Ectodermal cell (in vitro differentiated cells): ENCODE measurements around the gene KIF14.
"Not testable (repeated sequence)": the region's sequence is repeated elsewhere in the genome, so short reads cannot be mapped to it uniquely, and the experiment has no call there.

Experiments used
- H3K27ac ChIP-seq: 2 replicates; pipeline ENCODE4 v1.7.0; 2013; ENCODE audit warnings: mild to moderate bottlenecking, low read depth, low read length; ENCODE audit not compliant: insufficient read depth, poor library complexity, severe bottlenecking
- H3K27me3 ChIP-seq: 2 replicates; pipeline ENCODE4 v1.7.0; 2013; ENCODE audit warnings: mild to moderate bottlenecking, low read length; ENCODE audit not compliant: insufficient read depth, control insufficient read depth, poor library complexity, severe bottlenecking
- H3K36me3 ChIP-seq: one replicate; pipeline ENCODE4 v1.7.0; 2013; ENCODE audit warnings: low read length; ENCODE audit not compliant: control insufficient read depth, insufficient read depth
- H3K4me1 ChIP-seq: one replicate; pipeline ENCODE4 v1.7.0; 2013; ENCODE audit warnings: low read length; ENCODE audit not compliant: control insufficient read depth, insufficient read depth
- H3K4me3 ChIP-seq: 2 replicates; pipeline ENCODE4 v1.7.0; 2013; ENCODE audit warnings: low read depth, low read length, control low read depth; ENCODE audit not compliant: insufficient read depth
- H3K9me3 ChIP-seq: 2 replicates; pipeline ENCODE4 v1.7.0; 2013; ENCODE audit warnings: mild to moderate bottlenecking, low read length, moderate library complexity; ENCODE audit not compliant: control insufficient read depth
- WGBS, 2 experiments: methylation state at CpG; one replicate each; pipeline ENCODE4 v1.1.7; 2013; ENCODE audit warnings: missing lambda C conversion rate in 2 of 2; 5-methylcytosine and 5-hydroxymethylcytosine counted together

Gene KIF14

DNA sequence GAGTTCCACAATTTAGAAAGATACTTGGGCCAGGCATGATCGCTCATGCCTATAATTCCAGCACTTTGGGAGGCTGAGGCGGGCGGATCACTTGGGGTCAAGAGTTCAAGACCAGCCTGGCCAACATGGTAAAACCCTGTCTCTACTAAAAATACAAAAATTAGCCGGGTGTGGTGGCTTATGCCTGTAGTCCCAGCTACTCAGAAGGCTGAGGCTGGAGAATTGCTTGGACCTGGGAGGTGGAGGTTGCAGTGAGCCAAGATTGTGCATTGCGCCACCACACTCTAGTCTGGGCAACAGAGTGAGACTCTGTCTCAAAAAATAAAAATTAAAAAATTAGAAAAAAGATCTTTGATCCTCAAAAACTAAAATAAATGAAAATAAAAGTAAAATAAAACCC, 96.0 kb downstream of the KIF14 start:
- not testable (repeated sequence) for H3K27me3 ChIP-seq, H3K4me3 ChIP-seq, H3K36me3 ChIP-seq, H3K4me1 ChIP-seq, H3K9me3 ChIP-seq, H3K27ac ChIP-seq
- 89 to 92% methylated on average over 5 of the region's 5 CpGs for WGBS, 2 experiments

GRCh38 chr1:200524092-200524491, 96.5 kb downstream of the KIF14 start:
- H3K9me3 ChIP-seq = no peaks in the 10 kb centered on the region
- no peak overlapping the region for H3K4me3 ChIP-seq
- no peak overlapping the region for H3K27ac ChIP-seq
- WGBS, 2 experiments = 83 to 88% methylated on average over 2 of the region's 2 CpGs
- no peaks in the 10 kb centered on the region for H3K36me3 ChIP-seq
- no peaks in the 10 kb centered on the region for H3K27me3 ChIP-seq
- H3K4me1 ChIP-seq = peaks cover 3% of the 10 kb centered on the region

- Histone ChIP-seq H3K27ac (no peak overlapping the region), H3K4me1 (no peaks in the 10 kb centered on the region), H3K36me3 (no peaks in the 10 kb centered on the region), H3K27me3 (no peaks in the 10 kb centered on the region), H3K9me3 (no peaks in the 10 kb centered on the region), H3K4me3 (no peak overlapping the region)
- 94 to 97% methylated on average over 8 of the region's 8 CpGs for WGBS, 2 experiments
Observed at GRCh38 chr1:200520735-200521134, 99.8 kb downstream of the KIF14 start.

GRCh38 chr1:200518524-200518923, 102.0 kb downstream of the KIF14 start:
- WGBS, 2 experiments = 100% methylated on average over 1 of the region's 1 CpG
- H3K27me3 ChIP-seq = no peaks in the 10 kb centered on the region
- no peaks in the 10 kb centered on the region for H3K9me3 ChIP-seq
- no peak overlapping the region for H3K4me3 ChIP-seq
- H3K36me3 ChIP-seq = no peaks in the 10 kb centered on the region
- no peak overlapping the region for H3K27ac ChIP-seq
- H3K4me1 ChIP-seq = no peaks in the 10 kb centered on the region

DNA sequence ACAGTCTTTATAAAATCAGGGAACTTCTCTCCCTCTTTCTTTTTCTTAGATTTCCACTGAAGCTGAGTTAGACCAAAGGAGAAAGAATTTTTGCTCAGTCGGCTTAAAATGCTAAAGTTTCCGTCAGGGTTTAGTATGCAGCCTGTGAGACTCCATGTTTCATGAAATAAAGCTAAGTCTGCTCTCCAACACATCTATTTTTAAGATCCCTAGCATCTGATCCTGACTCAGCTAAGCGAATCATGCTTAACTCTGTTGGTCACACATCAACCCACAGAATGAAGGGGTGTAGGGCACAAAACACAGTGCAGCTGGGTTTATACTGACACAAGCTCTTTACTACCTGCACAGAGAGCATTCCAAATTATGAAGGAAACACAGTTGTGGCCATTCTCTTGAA, 108.4 kb downstream of the KIF14 start:
- no peaks in the 10 kb centered on the region for H3K9me3 ChIP-seq
- H3K4me1 ChIP-seq = no peaks in the 10 kb centered on the region
- 94 to 95% methylated on average over 3 of the region's 3 CpGs for WGBS, 2 experiments
- no peaks in the 10 kb centered on the region for H3K36me3 ChIP-seq
- H3K4me3 ChIP-seq = no peak overlapping the region
- no peaks in the 10 kb centered on the region for H3K27me3 ChIP-seq
- H3K27ac ChIP-seq = no peak overlapping the region

GRCh38 chr1:200510228-200510623, 110.3 kb downstream of the KIF14 start:
- Histone ChIP-seq H3K9me3 (no peaks in the 10 kb centered on the region), H3K36me3 (no peaks in the 10 kb centered on the region), H3K27ac (no peak overlapping the region), H3K4me3 (no peak overlapping the region), H3K4me1 (no peaks in the 10 kb centered on the region), H3K27me3 (no peaks in the 10 kb centered on the region)
- 38 to 43% methylated on average over 4 of the region's 4 CpGs for WGBS, 2 experiments

DNA sequence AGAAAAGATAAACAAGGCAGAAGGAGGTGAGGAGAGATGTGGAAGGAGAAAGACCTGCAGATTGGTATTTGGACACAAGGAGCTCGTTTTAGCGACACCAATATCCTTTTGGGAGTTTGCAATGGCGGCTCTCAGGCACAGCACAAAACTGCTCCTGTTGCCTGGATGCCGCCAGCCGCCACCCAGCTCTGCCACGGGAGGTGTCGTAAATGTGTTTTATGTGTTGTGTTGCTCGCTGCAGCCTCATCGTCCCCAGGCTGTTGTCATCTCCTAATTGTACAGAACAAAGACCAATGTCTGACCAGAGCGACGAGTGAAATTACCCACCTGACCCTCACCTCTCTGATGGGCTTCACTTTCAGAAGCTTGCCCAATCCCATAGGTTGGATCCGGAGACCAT, 114.1 kb downstream of the KIF14 start:
- no peaks in the 10 kb centered on the region for H3K9me3 ChIP-seq
- H3K27me3 ChIP-seq = no peaks in the 10 kb centered on the region
- H3K36me3 ChIP-seq = no peaks in the 10 kb centered on the region
- H3K4me1 ChIP-seq = no peaks in the 10 kb centered on the region
- H3K27ac ChIP-seq = no peak overlapping the region
- no peak overlapping the region for H3K4me3 ChIP-seq
- WGBS, 2 experiments = 89 to 94% methylated on average over 12 of the region's 12 CpGs

DNA sequence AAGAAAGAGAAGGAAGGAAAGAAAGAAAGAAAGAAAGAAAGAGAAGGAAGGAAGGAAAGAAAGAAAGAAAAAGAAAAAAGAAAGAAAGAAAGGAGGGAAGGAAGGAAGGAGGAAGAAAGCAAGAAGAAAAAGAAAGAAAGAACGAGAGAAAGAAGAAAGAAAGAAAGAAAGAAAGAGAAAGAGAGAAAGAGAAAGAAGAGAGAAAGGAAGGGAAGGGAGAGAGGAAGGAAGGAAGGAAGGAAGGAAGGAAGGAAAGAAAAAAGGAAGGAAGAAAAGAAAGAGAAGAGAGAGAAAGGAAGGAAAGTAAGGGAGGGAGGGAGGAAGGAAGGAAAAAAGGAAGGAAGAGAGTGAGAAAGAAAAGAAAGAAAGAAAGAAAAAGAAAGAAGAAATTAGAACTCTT, 115.3 kb downstream of the KIF14 start:
- Histone ChIP-seq H3K9me3 (no peaks in the 10 kb centered on the region), H3K27ac (no peak overlapping the region), H3K27me3 (no peaks in the 10 kb centered on the region), H3K4me3 (no peak overlapping the region), H3K36me3 (no peaks in the 10 kb centered on the region), H3K4me1 (no peaks in the 10 kb centered on the region)
- WGBS, 2 experiments = 81 to 89% methylated on average over 1 of the region's 1 CpG
